Heart left ventricle (tissue), 16 donors: ENCODE data around the gene PLEKHM3. TPM values are rescaled to one million over a fixed set of nuclear protein-coding genes. Genes with fewer than 3 reads are reported as not detected.

ENCODE experiments used
- ATAC-seq, 4 donors: fragments of 200-7000 bp; cut with Tn5 transposase; one replicate each; pipeline ENCODE4 v1.9.1; 2020 to 2022; ENCODE audit warnings: moderate library complexity in 4 of 4, mild to moderate bottlenecking in 3 of 4, moderate number of reproducible peaks in 1 of 4
- DNase-seq, 5 donors: peaks; one replicate each; pipeline ENCODE4 v3.0.0-alpha.2; 2020
- H3K27ac ChIP-seq, 12 donors: fragments of 200-600 bp; sonication (generic) in 4 of 12; one replicate each; pipeline versions ENCODE4 v1.5.0 to v1.8.0; 2016 to 2022; ENCODE audit warnings: mild to moderate bottlenecking in 2 of 12
- H3K27me3 ChIP-seq, 9 donors: fragments of 200-600 bp; sonication (generic) in 2 of 9; one replicate each; pipeline versions ENCODE4 v1.5.1 to v1.8.0; 2016 to 2022; ENCODE audit warnings: mild to moderate bottlenecking in 3 of 9
- H3K36me3 ChIP-seq, 9 donors: fragments of 200-600 bp; sonication (generic) in 2 of 9; one replicate each; pipeline versions ENCODE4 v1.5.0 to v1.8.0; 2018 to 2022; ENCODE audit warnings: mild to moderate bottlenecking in 2 of 9
- H3K4me1 ChIP-seq, 12 donors: fragments of 200-600 bp; sonication (generic) in 4 of 12; one replicate each; pipeline versions ENCODE4 v1.5.0 to v1.8.0; 2016 to 2022; ENCODE audit warnings: mild to moderate bottlenecking in 3 of 12
- H3K4me3 ChIP-seq, 12 donors: fragments of 200-600 bp; sonication (generic) in 4 of 12; one replicate each; pipeline versions ENCODE4 v1.5.0 to v1.8.0; 2017 to 2022; ENCODE audit warnings: mild to moderate bottlenecking in 9 of 12, moderate library complexity in 4 of 12
- H3K9me3 ChIP-seq, 12 donors: fragments of 200-600 bp; sonication (generic) in 4 of 12; one replicate each; pipeline versions ENCODE4 v1.5.0 to v1.8.0; 2016 to 2022; ENCODE audit warnings: mild to moderate bottlenecking in 1 of 12
- POLR2A ChIP-seq, 2 donors: fragments of 450-650 bp; IDR thresholded peaks; one replicate each; pipeline ENCODE4 v1.6.1; 2017; ENCODE audit warnings: antibody characterized with exemption in 2 of 2, mild to moderate bottlenecking in 2 of 2, moderate library complexity in 2 of 2
- WGBS, 4 donors: extraction: QIAGEN DNeasy Blood & Tissue Kit in 2 of 4; methylation state at CpG; one replicate each; pipeline versions ENCODE4 v1.1.5 to v1.1.7; 2013 to 2018; 5-methylcytosine and 5-hydroxymethylcytosine counted together
- intact Hi-C, 10 donors: fragments of 100-400 bp; cut with DNase I; formaldehyde crosslinking; loops; one replicate each; pipeline versions ENCODE4 v1.11.1 to v1.14.2; 2022
- polyA plus RNA-seq, 2 donors: library from polyadenylated mRNA; stranded (reverse); fragments of 200-250 nt; gene quantifications; one replicate each; pipeline ENCODE4 v1.2.3, GENCODE V29; 2013
- total RNA-seq, 9 donors: library from RNA; depleted of rRNA in 2 of 9; stranded (reverse); fragments of >200 nt in 2 of 9; fragmentation: NEBNext Ultra II Directional in 3 of 9; extraction: Animal tissue kit (Norgen Biotek cat#: 25700) in 3 of 9; gene quantifications; one replicate each; pipeline versions ENCODE4 v1.1.0 to v1.2.4, GENCODE V29; 2016 to 2023
- TF ChIP-seq, protein P1 (sequence below), 12 donors: fragments of 200-600 bp; sonication (generic) in 4 of 12; IDR thresholded peaks; one replicate each; pipeline versions ENCODE4 v1.5.0 to v1.8.0; 2018 to 2022; ENCODE audit warnings: antibody characterized with exemption in 12 of 12, mild to moderate bottlenecking in 5 of 12
- donor health status: ischemic (EF 13 %, LVEDD 7.1; RV severe dilation, severe dysfunction).
- donor health status: healthy with polysubstance abuse.
- donor health status: DM: no; HTN: yes; CAD: no.
- donor health status: DM: no; HTN: no; CAD: no.
- donor health status: ischemic (EF 25% LVEDD 6.9; RV normal size, moderate dysfunction).
- donor health status: ischemic (EF 25% LVEDD 5.7; RV mildly dilated, moderate dysfunction).
- donor health status: healthy.
- donor health status: DM: yes; HTN: yes; CAD: no.
- donor health status: ischemic (EF 35%, LVEDD 5.7; RV mildly dilated, moderate dysfunction).
- donor health status: nonischemic (EF 11% LVEDD 7.7; RV severe dilation, severe dysfunction).
- donor health status: DM: yes; HTN: yes; CAD: no.
- donor health status: PGD.
- donor health status: ischemic (EF 29% LVEDD 5.4; RV normal size, mild dysfunction).
- donor health status: nonischemic (EF 23%, LVEDD 6.1; RV moderate dilation, normal function).

PLEKHM3 gene
- total and polyA plus RNA-seq, 11 donors = 5.2 to 28.3 (median 17.0) TPM

DNA sequence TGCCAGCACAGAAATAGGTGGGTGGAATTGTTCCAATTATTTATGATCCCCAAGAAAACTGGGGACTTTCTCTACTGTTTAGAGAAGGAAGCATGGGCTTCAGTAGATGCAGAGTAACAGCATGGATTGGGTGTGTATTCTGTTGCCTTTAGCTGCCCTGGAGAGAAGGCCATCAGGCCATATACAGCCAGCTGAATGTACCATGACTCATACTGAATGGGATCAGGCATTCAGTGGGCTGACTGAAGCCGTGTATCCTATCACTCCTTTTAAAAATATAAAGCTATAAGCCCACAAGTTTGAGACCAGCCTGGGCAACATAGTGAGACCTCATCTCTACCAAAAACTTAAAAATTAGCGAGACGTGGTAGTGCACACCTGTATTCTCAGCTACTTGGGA lies 16.7 kb upstream of the PLEKHM3 start:
- Histone ChIP-seq H3K9me3 (no peaks in the 10 kb centered on the region), H3K36me3 (no peaks in the 10 kb centered on the region), H3K4me1 (no peaks in the 10 kb centered on the region), H3K4me3 (no peak overlapping the region), H3K27me3 (no peaks in the 10 kb centered on the region), H3K27ac (no peak overlapping the region)
- intact Hi-C loops = loop anchor here in 4 of 10 donors (5.0 kb wide), 2 partner anchors 275 to 295 kb away; partner anchors contain the start of gene FZD5 (in 3 of the 4)
- TF ChIP-seq, protein P1, sequence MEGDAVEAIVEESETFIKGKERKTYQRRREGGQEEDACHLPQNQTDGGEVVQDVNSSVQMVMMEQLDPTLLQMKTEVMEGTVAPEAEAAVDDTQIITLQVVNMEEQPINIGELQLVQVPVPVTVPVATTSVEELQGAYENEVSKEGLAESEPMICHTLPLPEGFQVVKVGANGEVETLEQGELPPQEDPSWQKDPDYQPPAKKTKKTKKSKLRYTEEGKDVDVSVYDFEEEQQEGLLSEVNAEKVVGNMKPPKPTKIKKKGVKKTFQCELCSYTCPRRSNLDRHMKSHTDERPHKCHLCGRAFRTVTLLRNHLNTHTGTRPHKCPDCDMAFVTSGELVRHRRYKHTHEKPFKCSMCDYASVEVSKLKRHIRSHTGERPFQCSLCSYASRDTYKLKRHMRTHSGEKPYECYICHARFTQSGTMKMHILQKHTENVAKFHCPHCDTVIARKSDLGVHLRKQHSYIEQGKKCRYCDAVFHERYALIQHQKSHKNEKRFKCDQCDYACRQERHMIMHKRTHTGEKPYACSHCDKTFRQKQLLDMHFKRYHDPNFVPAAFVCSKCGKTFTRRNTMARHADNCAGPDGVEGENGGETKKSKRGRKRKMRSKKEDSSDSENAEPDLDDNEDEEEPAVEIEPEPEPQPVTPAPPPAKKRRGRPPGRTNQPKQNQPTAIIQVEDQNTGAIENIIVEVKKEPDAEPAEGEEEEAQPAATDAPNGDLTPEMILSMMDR (IDR thresholded peaks at IDR 0.05) = no peak
- TF ChIP-seq POLR2A (IDR thresholded peaks at IDR 0.05) = no peak
- DNase-seq (no peak), ATAC-seq (no peak)
- 74 to 97% (median 82%) methylated on average over 3 of the region's 3 CpGs for WGBS, 4 donors

DNA sequence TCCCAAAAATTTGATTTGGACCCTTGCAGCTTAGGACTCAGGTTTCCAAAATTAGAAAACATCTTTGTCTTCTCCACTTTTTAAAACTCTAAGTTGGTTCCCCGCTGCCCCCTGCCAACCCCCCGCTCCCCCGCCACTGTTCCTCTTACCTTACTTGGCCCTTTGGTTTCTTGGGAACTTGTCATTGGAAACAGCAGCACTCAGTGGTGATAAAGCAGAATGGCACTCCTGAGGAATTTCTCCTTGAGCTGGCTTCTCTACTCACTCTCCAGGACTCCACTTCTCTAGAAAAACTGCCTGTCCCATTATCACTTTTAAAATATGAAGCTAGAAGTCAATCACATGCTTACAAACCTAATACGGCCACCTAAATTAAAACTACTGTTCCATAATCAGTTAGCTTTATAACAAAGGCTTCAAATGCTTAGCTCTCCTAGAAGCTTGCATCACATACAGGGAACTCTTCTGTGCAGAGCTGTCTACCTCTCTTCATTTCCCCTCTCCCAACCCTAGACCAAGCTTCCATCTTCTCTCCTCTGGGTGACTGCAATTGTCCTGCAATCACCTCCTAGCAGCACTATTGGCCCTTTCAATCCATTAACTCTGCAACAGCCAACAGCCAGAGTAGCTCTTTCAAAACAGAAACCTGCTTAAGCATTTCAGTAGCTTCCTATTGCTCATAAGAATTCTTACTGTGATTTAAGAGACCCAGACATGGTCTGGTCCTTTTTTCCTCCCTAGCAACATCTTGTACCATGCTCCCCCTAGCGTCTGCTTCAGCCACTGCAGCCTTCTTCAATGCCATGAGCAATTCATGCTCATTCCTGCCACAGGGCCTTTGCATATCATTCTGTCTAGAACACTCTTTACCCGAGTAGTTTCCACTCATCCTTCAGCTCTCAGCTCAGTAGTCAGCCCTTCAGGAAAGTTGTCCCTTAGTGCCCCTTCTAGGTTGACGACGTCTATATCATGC lies 15.2 kb upstream of the PLEKHM3 start:
- intact Hi-C loops = loop anchor here in 8 of 10 donors (1.0 to 5.0 kb wide), 4 partner anchors 273 to 294 kb away; partner anchors contain the start of gene FZD5 (in 3 of the 8)
- 42 to 50% (median 44%) methylated on average over 8 of the region's 8 CpGs for WGBS, 4 donors
- H3K27me3 ChIP-seq = no peaks in the 10 kb centered on the region

DNA sequence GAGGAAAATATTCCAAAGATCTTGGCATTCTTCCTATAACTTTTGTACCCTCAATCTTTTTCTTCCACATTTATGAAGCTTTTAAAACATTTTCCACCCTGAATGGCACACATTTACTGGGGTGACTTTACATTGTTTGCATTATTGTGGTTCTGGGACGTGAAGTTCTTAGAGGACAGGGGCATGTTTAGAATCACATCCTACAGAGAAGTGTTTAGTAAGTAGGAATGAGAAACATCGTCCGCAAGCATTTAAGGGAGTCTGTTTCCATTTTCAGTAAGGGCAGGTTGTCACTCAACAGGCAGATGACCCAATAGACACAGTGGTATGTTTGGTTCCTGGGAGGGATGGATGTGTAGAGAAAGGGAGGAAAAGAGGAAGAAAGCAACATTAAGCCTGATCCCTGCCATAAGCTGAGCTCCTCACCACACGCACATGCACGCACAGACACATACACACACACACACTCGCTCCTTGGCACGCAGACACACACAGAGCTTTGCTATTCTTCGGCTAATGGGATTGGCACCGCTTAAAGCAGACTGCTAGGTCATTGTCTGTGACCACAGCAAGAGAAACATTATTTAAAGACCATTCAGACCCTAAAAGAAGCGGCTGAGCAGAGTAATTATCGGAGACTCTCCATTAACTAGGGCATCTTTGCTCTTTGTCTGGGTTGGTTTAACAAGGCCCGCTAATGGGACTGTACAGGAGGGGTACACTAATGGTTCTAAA lies 14.2 kb upstream of the PLEKHM3 start:
- Histone ChIP-seq H3K27ac (peak overlapping the region in 1 of 12 donors; percentile 24), H3K27me3 (no peaks in the 10 kb centered on the region), H3K4me1 (no peaks in the 10 kb centered on the region), H3K36me3 (no peaks in the 10 kb centered on the region), H3K9me3 (peaks cover 0 to 2% (median 0%) of the 10 kb centered on the region in 12 donors), H3K4me3 (no peak overlapping the region)
- ATAC-seq = no peak
- no peak for DNase-seq
- intact Hi-C loops = loop anchor here (1.0 to 10.0 kb wide), 5 partner anchors 272 to 295 kb away; partner anchors contain the start of gene FZD5 (in 3 of the 10)
- WGBS, 4 donors = 80 to 88% (median 85%) methylated on average over 12 of the region's 12 CpGs
- TF ChIP-seq, protein P1 (IDR thresholded peaks at IDR 0.05) = no peak
- TF ChIP-seq POLR2A (IDR thresholded peaks at IDR 0.05) = no peak

More for the DNA sequence above, 15.2 kb upstream of the PLEKHM3 start:
- no peaks in the 10 kb centered on the region for H3K4me1 ChIP-seq
- H3K4me3 ChIP-seq = no peak overlapping the region
- no peaks in the 10 kb centered on the region for H3K36me3 ChIP-seq
- H3K27ac ChIP-seq = peak overlapping the region in 1 of 12 donors; percentile 24
- DNase-seq (peak; percentile 46 to 74 (median 61)), ATAC-seq (peak; percentile 59 to 71 (median 70))
- H3K9me3 ChIP-seq = no peaks in the 10 kb centered on the region
- TF ChIP-seq, protein P1 (IDR thresholded peaks at IDR 0.05) = peak; percentile 52 to 75 (median 62)
- TF ChIP-seq POLR2A (IDR thresholded peaks at IDR 0.05) = no peak
